Breast epithelium (tissue), 3 donors: ENCODE measurements around the gene POU6F1.

Experiments
- CTCF ChIP-seq, 3 donors: fragments of 450-650 bp; IDR thresholded peaks; one replicate each; pipeline ENCODE4 v1.5.1; 2016 to 2017; ENCODE audit warnings: antibody characterized with exemption in 3 of 3, mild to moderate bottlenecking in 3 of 3, moderate library complexity in 3 of 3
- POLR2A ChIP-seq: fragments of 450-650 bp; IDR thresholded peaks from one replicate; pipeline ENCODE4 v1.6.1; 2016; ENCODE audit warnings: antibody characterized with exemption, mild to moderate bottlenecking, moderate library complexity

- no peak for TF ChIP-seq CTCF (IDR thresholded peaks at IDR 0.05)
- no peak for TF ChIP-seq POLR2A
Observed at GRCh38 chr12:51216642-51217041, 1.2 kb downstream of the POU6F1 start.
